ENCODE data around the gene NAALADL2. TPM values are rescaled to one million over a fixed set of nuclear protein-coding genes. Genes with fewer than 3 reads are reported as not detected.

The NAALADL2 gene
- total and polyA plus RNA-seq, 9 of the 15 experiments (the other 6 are each of a cell fraction or from before 2014, with no cell fraction given), result 0.29 to 1.1 (median 0.79) TPM; not detected in 1

DNA sequence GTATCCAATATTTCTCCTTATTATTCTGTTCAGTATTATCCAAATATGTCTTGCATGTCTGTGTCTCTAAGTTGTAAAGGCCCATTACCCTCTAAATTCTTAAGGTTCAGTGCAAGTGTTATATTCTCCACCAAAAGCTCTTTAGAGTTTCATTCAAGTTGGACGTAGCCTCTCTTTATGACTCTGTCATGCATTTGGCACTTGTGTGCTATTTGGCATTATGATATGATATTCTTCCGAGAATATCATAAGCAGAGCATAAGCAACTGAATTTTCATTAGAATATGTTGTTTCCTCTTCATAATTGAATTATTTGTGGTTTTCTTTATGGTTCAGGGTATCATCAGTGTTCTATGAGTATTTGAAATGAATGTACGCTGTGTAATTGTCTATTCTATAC lies 594.2 kb downstream of the NAALADL2 start (continued):
- TF ChIP-seq HDAC6 (IDR thresholded peaks at IDR 0.05; ENCODE audit: low read depth, low read length), result no peak

DNA sequence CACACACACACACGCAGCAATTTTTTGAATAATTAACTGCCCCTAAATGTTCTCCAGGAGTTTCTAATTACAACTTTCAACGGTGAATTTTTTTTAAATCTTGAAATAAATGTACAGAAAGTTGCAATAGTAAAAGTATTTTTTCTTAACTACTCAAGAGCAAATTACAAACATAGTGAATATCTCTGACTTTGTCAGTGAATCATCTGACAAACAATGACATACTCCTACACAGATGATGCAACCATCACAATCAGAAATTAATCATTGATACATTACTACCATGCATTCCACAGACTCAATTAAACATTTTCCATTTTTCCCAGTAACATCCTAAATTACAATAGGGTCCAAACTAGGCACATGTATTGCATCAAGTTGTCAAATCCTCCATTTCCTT lies 597.3 kb downstream of the NAALADL2 start:
- Histone ChIP-seq H2AFZ (ENCODE audit: low read depth, low read length) (no peak overlapping the region), H3K9me1 (ENCODE audit: control insufficient read depth, insufficient read depth, low read length) (no peaks in the 10 kb centered on the region), H3K9me3 (replicated peaks; ENCODE audit: control insufficient read depth, insufficient read depth, low read depth, low read length) (no peaks in the 10 kb centered on the region; the same call in 1 of the 2 replicates), H3K79me2 (ENCODE audit: control insufficient read depth, insufficient read depth, low read length) (no peaks in the 10 kb centered on the region), H3K27me3 (ENCODE audit: control insufficient read depth in 2 of 2, insufficient read depth in 2 of 2, low read length in 2 of 2) (no peaks in the 10 kb centered on the region), H3K4me3 (no peak overlapping the region), H3K36me3 (ENCODE audit: control insufficient read depth, insufficient read depth, low read length) (no peaks in the 10 kb centered on the region), H3K4me1 (replicated peaks in 1 of 2; ENCODE audit: control insufficient read depth in 2 of 2, insufficient read depth in 2 of 2, low read length in 2 of 2) (no peaks in the 10 kb centered on the region), H3K4me2 (ENCODE audit: insufficient read depth, low read length) (no peak overlapping the region), H3K9ac (ENCODE audit: insufficient read depth in 1 of 2, low read depth in 2 of 2, low read length in 2 of 2) (no peak overlapping the region), H4K20me1 (replicated peaks; ENCODE audit: control insufficient read depth, insufficient read depth, low read length) (no peaks in the 10 kb centered on the region), H3K27ac (ENCODE audit: extremely low read depth, low read depth, low read length) (no peak overlapping the region)
- no peak for ATAC-seq
- BruUV-seq (replicated peaks), result no TSS peak
- in situ Hi-C loops (cut with MboI) (no loop called here), intact Hi-C loops (cut with micrococcal nuclease) (no loop called here)
- no peak for FAIRE-seq
- TF ChIP-seq, protein P1, sequence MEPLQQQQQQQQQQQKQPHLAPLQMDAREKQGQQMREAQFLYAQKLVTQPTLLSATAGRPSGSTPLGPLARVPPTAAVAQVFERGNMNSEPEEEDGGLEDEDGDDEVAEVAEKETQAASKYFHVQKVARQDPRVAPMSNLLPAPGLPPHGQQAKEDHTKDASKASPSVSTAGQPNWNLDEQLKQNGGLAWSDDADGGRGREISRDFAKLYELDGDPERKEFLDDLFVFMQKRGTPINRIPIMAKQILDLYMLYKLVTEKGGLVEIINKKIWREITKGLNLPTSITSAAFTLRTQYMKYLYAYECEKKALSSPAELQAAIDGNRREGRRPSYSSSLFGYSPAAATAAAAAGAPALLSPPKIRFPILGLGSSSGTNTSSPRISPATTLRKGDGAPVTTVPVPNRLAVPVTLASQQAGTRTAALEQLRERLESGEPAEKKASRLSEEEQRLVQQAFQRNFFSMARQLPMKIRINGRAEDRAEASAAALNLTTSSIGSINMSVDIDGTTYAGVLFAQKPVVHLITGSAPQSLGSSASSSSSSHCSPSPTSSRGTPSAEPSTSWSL (CRISPR knock-in tag; IDR thresholded peaks at IDR 0.05; ENCODE audit: borderline replicate concordance), result no peak
- no peak for TF ChIP-seq CCAR2 (IDR thresholded peaks at IDR 0.05; ENCODE audit: low read depth, low read length)
- no peak for TF ChIP-seq KDM4B (IDR thresholded peaks at IDR 0.05; ENCODE audit: borderline replicate concordance in 2 of 2, low read depth in 1 of 2)
- TF ChIP-seq SAP30 (IDR thresholded peaks at IDR 0.05; ENCODE audit: borderline replicate concordance, insufficient read depth, low read depth, low read length, poor library complexity, severe bottlenecking), result no peak
- TF ChIP-seq NFRKB (IDR thresholded peaks at IDR 0.05; ENCODE audit: low read depth), result no peak
- no peak for TF ChIP-seq LEF1 (IDR thresholded peaks at IDR 0.05)
- TF ChIP-seq HMGN3 (IDR thresholded peaks at IDR 0.05; ENCODE audit: borderline replicate concordance, extremely low read depth, insufficient read length, low read depth, low read length), result no peak
- no peak for TF ChIP-seq PHTF2 (CRISPR knock-in tag; IDR thresholded peaks at IDR 0.05)
- no peak for DNase-seq (ENCODE audit: extremely low read depth in 1 of 4, low spot score in 3 of 4)
- 0% methylated on average over 2 of the region's 2 CpGs for WGBS (ENCODE audit: insufficient coverage, low coverage, missing lambda C conversion rate)
- CTCF ChIA-PET (ENCODE audit: low intra/inter-chr PET ratio), result no interaction called here
- POLR2A ChIA-PET, result no interaction called here
